HG03045 (cell line): ENCODE measurements around the gene FBRSL1.

Experiments
- ATAC-seq: cut with Tn5 transposase; IDR thresholded peaks from one replicate; pipeline ENCODE4 v1.9.1; 2021; ENCODE audit warnings: mild to moderate bottlenecking, moderate library complexity; ENCODE audit not compliant: unreplicated experiment

FBRSL1 gene

GRCh38 chr12:132537836-132538662 is 48.1 kb downstream of the FBRSL1 start:
- no peak for ATAC-seq

DNA sequence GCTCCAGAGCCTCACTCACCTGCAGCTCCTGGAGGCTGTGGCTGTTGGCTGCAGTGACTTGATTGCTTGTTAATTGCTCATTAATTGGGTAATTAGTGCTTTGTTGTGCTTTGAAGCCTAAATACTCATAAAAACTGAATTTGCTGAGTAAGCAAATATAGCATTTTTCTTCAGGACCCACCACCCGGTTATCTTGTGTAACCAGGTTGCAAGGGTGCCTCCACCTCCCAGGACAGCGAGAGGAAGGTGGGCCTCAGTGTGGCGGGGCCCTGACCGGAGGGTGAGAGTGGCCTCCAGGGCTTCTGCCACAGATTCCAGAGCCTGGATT is 48.7 kb downstream of the FBRSL1 start:
- no peak for ATAC-seq

DNA sequence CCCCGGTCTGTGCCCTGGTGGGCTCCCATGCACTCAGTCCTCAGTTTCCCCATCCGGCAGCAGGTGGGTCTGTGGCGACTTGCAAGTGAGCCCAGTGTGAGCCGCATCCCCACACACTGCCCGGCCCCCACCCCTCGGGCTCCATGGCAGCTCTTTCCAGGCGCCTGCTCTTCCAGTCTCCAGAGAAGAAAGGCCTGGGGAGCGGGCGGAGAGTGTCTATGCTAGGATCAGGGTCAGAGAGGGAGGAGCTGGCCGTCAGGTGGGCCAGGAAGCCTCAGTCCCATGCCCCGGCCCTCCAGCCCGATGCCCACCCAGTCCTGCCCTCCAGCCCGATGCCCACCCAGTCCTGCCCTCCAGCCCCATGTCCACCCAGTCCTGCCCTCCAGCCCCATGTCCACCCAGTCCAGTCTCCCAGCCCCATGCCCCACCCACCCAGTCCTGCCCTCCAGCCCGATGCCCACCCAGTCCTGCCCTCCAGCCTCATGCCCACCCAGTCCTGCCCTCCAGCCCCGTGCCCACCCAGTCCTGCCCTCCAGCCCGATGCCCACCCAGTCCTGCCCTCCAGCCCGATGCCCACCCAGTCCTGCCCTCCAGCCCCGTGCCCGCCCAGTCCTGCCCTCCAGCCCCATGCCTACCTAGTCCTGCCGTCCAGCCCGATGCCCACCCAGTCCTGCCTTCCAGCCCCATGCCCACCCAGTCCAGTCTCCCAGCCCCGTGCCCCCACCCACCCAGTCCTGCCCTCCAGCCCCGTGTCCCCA is 49.2 kb downstream of the FBRSL1 start:
- no peak for ATAC-seq

GRCh38 chr12:132540436-132540835 is 50.5 kb downstream of the FBRSL1 start:
- ATAC-seq = no peak

- no peak for ATAC-seq
These were observed 51.2 kb downstream of the FBRSL1 start for GRCh38 chr12:132541200-132541599.

GRCh38 chr12:132541996-132542395 is 52.0 kb downstream of the FBRSL1 start:
- no peak for ATAC-seq

- no peak for ATAC-seq
These were observed 52.7 kb downstream of the FBRSL1 start for GRCh38 chr12:132542661-132543060.

DNA sequence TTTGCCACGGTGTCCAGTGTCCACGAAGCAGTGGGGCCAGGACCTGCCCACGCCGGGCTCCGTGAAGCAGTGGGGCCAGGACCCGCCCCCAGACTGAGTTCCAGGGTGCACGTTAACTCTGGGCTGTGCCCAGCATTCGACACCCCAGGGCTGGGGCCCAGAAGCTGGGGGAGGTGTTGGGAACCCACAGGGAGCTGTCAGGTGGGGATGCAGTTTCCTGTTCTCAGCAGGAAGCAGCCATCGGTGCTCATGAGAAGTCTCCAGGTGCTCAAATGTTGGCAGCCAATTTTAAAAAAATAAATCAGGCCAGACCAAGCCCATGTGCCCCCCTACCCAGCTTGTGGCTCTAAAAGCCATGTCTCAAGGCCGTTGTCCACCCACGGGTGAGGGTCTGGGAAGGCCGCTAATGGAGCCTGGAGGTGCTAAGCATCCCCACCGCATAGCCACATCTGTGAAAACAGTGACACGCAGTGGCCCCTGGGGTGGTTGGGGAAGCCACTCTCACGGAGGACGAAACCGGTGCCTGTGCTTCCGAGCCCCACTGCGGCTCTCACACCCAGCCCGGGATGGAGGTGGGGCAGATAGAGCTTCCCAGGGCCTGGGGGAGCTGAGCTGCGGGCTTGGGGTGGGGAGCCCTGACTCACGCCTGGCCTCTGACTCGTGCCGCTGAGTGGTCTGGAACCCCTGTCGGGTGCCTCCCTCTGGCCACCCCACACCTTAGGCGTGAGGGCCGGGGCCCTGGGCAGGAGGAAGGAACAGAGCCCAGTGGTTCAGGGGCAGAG is 53.5 kb downstream of the FBRSL1 start:
- no peak for ATAC-seq

DNA sequence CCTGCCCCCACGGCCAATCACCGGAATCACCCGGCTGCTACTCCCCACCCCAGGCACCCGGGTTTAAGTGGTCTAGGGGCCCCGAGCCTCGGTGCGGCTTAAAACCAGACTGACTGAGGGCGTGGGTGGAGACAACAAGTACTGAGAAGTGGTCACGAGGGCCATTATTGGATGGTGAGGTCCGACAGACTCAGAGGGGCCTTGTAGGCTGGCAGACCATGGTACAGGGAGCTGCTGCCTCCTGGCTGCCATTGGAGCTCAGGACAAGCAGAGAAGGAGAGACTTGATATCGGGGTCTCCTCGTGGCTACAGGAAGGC is 54.1 kb downstream of the FBRSL1 start:
- ATAC-seq = no peak

- no peak for ATAC-seq
These were observed 54.5 kb downstream of the FBRSL1 start for GRCh38 chr12:132544498-132544897.

- ATAC-seq = no peak
These were observed 55.4 kb downstream of the FBRSL1 start for GRCh38 chr12:132545164-132545953.

DNA sequence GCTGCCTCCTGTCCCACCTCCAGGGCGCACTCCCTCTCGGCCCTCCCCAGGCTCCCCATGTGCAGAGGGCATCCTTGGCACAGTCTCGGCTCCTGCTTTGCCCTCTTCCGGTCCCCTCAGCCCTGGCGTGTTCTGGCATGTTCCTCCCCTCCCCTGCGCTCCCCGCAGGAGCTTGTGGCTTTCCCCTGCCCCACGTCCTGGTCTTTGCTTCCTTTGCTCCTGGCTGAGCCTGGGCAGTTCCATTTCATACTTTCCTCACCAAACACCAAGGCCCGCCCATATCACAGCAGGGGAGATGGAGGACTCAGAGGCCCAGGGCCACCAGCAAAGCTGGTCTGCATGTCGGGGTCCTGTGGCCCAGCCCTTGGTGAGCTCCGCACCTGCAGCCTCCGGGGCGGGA is 56.0 kb downstream of the FBRSL1 start:
- no peak for ATAC-seq

DNA sequence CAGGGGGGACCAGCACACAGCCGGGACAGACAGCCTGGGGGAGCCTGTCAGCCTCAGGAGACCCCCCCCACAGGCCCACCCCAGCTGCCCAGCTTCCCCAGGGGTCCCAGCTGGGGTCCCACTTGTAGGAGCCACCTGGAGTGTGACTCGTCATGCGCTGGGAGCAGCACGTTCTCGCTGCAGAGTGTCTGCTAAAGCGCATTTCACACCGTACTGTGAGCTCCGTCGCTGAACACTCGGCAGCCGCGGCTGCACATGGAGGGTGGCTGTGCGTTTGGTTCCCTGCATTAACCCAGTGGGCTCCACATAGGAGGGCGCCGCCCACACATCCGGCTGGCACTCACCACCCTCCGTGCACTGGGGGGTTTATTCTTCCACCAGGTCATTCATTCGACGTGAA is 56.7 kb downstream of the FBRSL1 start:
- ATAC-seq = no peak

- ATAC-seq = no peak
These were observed 57.3 kb downstream of the FBRSL1 start for GRCh38 chr12:132547205-132547740.

DNA sequence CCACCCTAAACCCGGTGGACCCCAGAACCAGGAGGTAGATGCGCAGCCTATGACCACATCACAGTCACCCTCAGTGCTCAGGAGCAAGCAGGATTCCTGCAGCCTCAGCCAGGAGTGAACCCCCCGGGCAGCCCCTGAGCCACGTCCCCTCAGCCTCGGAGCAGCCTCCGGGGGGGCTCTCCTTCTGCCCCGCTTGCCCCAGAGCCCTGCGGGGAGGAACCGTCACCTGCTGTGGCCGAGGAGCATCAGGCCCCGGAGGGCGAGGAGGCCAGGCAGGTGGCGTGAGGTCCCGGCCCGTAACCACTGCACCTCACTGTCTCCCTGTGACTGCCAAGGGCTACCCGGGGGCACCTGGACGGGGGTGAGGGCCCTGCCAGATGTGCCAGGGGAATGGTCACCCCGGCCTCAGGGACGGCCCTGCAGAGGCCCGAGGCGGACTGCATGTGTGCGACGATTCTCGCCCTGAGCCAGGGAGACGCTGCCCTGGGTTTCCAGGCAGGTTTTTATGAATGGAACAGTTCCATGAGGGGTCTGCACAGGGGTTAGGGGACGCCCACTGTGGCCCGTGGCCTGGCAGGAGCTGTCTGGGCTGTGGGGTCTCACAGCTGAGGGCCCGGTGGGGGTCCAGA is 58.6 kb downstream of the FBRSL1 start:
- ATAC-seq = no peak

DNA sequence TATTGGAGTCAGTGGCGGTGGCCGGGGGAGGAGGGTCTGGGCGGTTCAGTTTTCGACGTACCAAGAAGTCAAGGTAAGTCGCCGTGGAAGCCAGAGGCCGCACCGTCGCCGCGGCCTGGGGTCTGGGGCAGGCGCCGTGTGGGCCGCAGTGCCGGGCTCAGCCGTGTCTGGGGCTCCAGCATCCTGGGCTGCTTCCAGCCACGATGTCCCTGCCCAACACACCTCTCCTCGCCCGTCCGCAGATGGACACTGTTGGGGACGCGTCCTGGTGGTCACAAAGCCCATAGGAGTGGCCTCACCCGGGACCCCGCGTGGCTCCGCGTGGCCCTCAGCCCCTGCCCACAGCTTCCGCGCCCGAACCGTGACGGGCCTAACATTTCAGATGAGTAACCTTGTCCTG is 59.1 kb downstream of the FBRSL1 start:
- ATAC-seq = no peak

GRCh38 chr12:132550014-132550802 is 60.3 kb downstream of the FBRSL1 start:
- ATAC-seq = no peak

DNA sequence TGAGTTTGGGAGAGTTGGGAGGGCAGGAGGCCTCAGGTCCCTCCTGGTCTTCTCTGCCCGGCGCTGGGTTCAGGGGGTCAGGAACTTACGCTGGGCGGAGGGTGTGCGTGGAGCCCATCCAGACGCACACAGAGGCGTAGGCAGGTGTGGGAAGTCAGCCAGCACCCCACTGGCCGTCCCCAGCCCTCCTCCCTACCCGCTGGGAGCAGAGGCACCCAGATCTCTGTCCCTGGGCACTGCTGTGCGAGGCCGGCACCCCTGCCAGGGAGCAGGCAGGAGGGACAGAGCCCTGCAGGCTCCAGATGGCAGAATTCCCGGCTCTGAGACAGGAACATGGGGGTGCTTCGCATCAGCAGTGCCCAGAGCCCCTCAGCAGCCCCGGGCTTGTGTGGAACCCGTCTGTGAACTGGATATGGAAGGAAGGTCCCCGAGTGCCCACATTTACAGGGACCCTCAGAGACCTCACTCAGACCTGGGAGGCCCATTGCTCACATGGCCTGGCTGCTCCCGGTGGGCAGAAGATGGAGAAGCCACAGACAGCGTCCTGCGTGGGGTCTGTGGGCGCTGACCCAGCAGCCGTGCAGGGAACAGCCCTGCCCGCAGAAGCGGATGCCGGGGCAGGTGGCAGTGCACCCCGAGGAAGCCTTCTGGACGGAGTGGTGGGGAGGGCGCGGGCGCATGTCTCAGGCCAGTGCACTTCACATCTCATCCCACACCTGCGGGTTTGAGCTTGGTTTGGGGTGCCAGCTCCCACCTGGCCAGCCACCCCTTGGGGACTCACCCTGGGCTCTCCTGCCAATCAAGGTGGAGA is 61.1 kb downstream of the FBRSL1 start:
- ATAC-seq = no peak

- no peak for ATAC-seq
These were observed 61.7 kb downstream of the FBRSL1 start for GRCh38 chr12:132551641-132552031.
